GM12872 (cell line): ENCODE data around the gene PAX8.

ENCODE experiments used
- CTCF ChIP-seq: IDR thresholded peaks from 3 replicates; pipeline ENCODE4 v1.5.1; 2011; ENCODE audit warnings: low read depth, mild to moderate bottlenecking, low read length, moderate library complexity; ENCODE audit not compliant: insufficient read depth

Gene PAX8

GRCh38 chr2:113203901-113204519, 74.7 kb downstream of the PAX8 start:
- peak; percentile 94 for TF ChIP-seq CTCF

GRCh38 chr2:113203217-113203530, 75.5 kb downstream of the PAX8 start:
- no peak for TF ChIP-seq CTCF

- no peak for TF ChIP-seq CTCF
These were observed 76.2 kb downstream of the PAX8 start for GRCh38 chr2:113202305-113203216.

- TF ChIP-seq CTCF = no peak
These were observed 77.0 kb downstream of the PAX8 start for GRCh38 chr2:113201496-113202304.

GRCh38 chr2:113200736-113201490, 77.8 kb downstream of the PAX8 start:
- TF ChIP-seq CTCF = no peak

- no peak for TF ChIP-seq CTCF
These were observed 78.5 kb downstream of the PAX8 start for GRCh38 chr2:113200236-113200635.
